Mucosa of rectum (tissue), 2 donors: ENCODE results near the gene KIAA0319L.

ENCODE experiments used
- H3K27ac ChIP-seq, 2 donors: one replicate each; pipeline ENCODE4 v1.7.0; 2013; ENCODE audit warnings: inconsistent platforms in 2 of 2, low read depth in 2 of 2, low read length in 2 of 2
- H3K27me3 ChIP-seq, 2 donors: one replicate each; pipeline ENCODE4 v1.7.0; 2013; ENCODE audit warnings: low read length in 2 of 2; ENCODE audit not compliant: control insufficient read depth in 2 of 2, insufficient read depth in 2 of 2
- H3K36me3 ChIP-seq, 2 donors: one replicate each; pipeline ENCODE4 v1.7.0; 2013; ENCODE audit warnings: low read length in 2 of 2; ENCODE audit not compliant: control insufficient read depth in 2 of 2, insufficient read depth in 2 of 2
- H3K4me1 ChIP-seq, 2 donors: one replicate each; pipeline ENCODE4 v1.7.0; 2013; ENCODE audit warnings: low read length in 2 of 2, mild to moderate bottlenecking in 1 of 2; ENCODE audit not compliant: control insufficient read depth in 2 of 2, insufficient read depth in 2 of 2
- H3K4me3 ChIP-seq, 2 donors: one replicate each; pipeline ENCODE4 v1.7.0; 2013; ENCODE audit warnings: low read length in 2 of 2
- H3K9ac ChIP-seq, 2 donors: one replicate each; pipeline ENCODE4 v1.7.0; 2013; ENCODE audit warnings: low read length in 2 of 2, low read depth in 1 of 2, mild to moderate bottlenecking in 1 of 2
- H3K9me3 ChIP-seq, 2 donors: one replicate each; pipeline ENCODE4 v1.7.0; 2013; ENCODE audit warnings: low read length in 2 of 2; ENCODE audit not compliant: control insufficient read depth in 2 of 2
- donor health status: healthy.
- donor health status: Normal muscosa, but diverticular disease.

KIAA0319L gene

GRCh38 chr1:35537806-35538205, 19.4 kb downstream of the KIAA0319L start:
- H3K27ac ChIP-seq: no peak overlapping the region
- H3K4me1 ChIP-seq: no peaks in the 10 kb centered on the region

GRCh38 chr1:35536556-35537162, 20.5 kb downstream of the KIAA0319L start:
- no peaks in the 10 kb centered on the region for H3K4me1 ChIP-seq
- H3K9me3 ChIP-seq: no peaks in the 10 kb centered on the region
- H3K36me3 ChIP-seq: no peaks in the 10 kb centered on the region
- no peak overlapping the region for H3K4me3 ChIP-seq
- H3K27ac ChIP-seq: no peak overlapping the region
- no peaks in the 10 kb centered on the region for H3K27me3 ChIP-seq
- no peak overlapping the region for H3K9ac ChIP-seq

More at GRCh38 chr1:35537806-35538205, 19.4 kb downstream of the KIAA0319L start:
- Histone ChIP-seq H3K27me3 (no peaks in the 10 kb centered on the region), H3K36me3 (peaks cover 0 to 4% of the 10 kb centered on the region in 2 donors), H3K9ac (no peak overlapping the region), H3K4me3 (no peak overlapping the region), H3K9me3 (no peaks in the 10 kb centered on the region)

GRCh38 chr1:35535243-35535642, 22.0 kb downstream of the KIAA0319L start:
- Histone ChIP-seq H3K9ac (no peak overlapping the region), H3K4me1 (no peaks in the 10 kb centered on the region), H3K9me3 (no peaks in the 10 kb centered on the region), H3K36me3 (peaks cover 9 to 11% of the 10 kb centered on the region in 2 donors), H3K4me3 (no peak overlapping the region), H3K27ac (no peak overlapping the region), H3K27me3 (no peaks in the 10 kb centered on the region)

- H3K9me3 ChIP-seq: no peaks in the 10 kb centered on the region
- H3K4me1 ChIP-seq: no peaks in the 10 kb centered on the region
- H3K27me3 ChIP-seq: no peaks in the 10 kb centered on the region
- H3K36me3 ChIP-seq: peaks cover 9 to 11% of the 10 kb centered on the region in 2 donors
- no peak overlapping the region for H3K4me3 ChIP-seq
- H3K27ac ChIP-seq: no peak overlapping the region
- no peak overlapping the region for H3K9ac ChIP-seq
Measured at GRCh38 chr1:35533586-35533985, 23.6 kb downstream of the KIAA0319L start.

GRCh38 chr1:35532497-35533223, 24.5 kb downstream of the KIAA0319L start:
- H3K9me3 ChIP-seq: no peaks in the 10 kb centered on the region
- H3K4me3 ChIP-seq: no peak overlapping the region
- H3K27ac ChIP-seq: no peak overlapping the region
- no peaks in the 10 kb centered on the region for H3K27me3 ChIP-seq
- peaks cover 9 to 11% of the 10 kb centered on the region in 2 donors for H3K36me3 ChIP-seq
- H3K9ac ChIP-seq: no peak overlapping the region
- no peaks in the 10 kb centered on the region for H3K4me1 ChIP-seq

- Histone ChIP-seq H3K4me1 (no peaks in the 10 kb centered on the region), H3K27me3 (no peaks in the 10 kb centered on the region), H3K27ac (no peak overlapping the region), H3K9me3 (no peaks in the 10 kb centered on the region), H3K9ac (no peak overlapping the region), H3K4me3 (no peak overlapping the region), H3K36me3 (peaks cover 9 to 11% of the 10 kb centered on the region in 2 donors)
Measured at GRCh38 chr1:35531368-35531767, 25.8 kb downstream of the KIAA0319L start.

- H3K4me3 ChIP-seq: no peak overlapping the region
- H3K9ac ChIP-seq: no peak overlapping the region
- peaks cover 9 to 11% of the 10 kb centered on the region in 2 donors for H3K36me3 ChIP-seq
- no peak overlapping the region for H3K27ac ChIP-seq
- H3K9me3 ChIP-seq: no peaks in the 10 kb centered on the region
- no peaks in the 10 kb centered on the region for H3K27me3 ChIP-seq
- H3K4me1 ChIP-seq: no peaks in the 10 kb centered on the region
Measured at GRCh38 chr1:35530946-35531345, 26.3 kb downstream of the KIAA0319L start.

GRCh38 chr1:35530168-35530567, 27.0 kb downstream of the KIAA0319L start:
- no peak overlapping the region for H3K9ac ChIP-seq
- H3K4me1 ChIP-seq: no peaks in the 10 kb centered on the region
- no peaks in the 10 kb centered on the region for H3K27me3 ChIP-seq
- no peak overlapping the region for H3K4me3 ChIP-seq
- H3K27ac ChIP-seq: no peak overlapping the region
- peaks cover 9 to 11% of the 10 kb centered on the region in 2 donors for H3K36me3 ChIP-seq
- H3K9me3 ChIP-seq: no peaks in the 10 kb centered on the region

GRCh38 chr1:35524106-35524505, 33.1 kb downstream of the KIAA0319L start:
- Histone ChIP-seq H3K9me3 (no peaks in the 10 kb centered on the region), H3K4me3 (no peak overlapping the region), H3K36me3 (no peaks in the 10 kb centered on the region), H3K27me3 (no peaks in the 10 kb centered on the region), H3K27ac (no peak overlapping the region), H3K4me1 (no peaks in the 10 kb centered on the region), H3K9ac (no peak overlapping the region)

GRCh38 chr1:35519432-35519831, 37.8 kb downstream of the KIAA0319L start:
- H3K36me3 ChIP-seq: no peaks in the 10 kb centered on the region
- no peak overlapping the region for H3K27ac ChIP-seq
- H3K4me3 ChIP-seq: no peak overlapping the region
- no peaks in the 10 kb centered on the region for H3K4me1 ChIP-seq
- no peaks in the 10 kb centered on the region for H3K27me3 ChIP-seq
- no peak overlapping the region for H3K9ac ChIP-seq
- H3K9me3 ChIP-seq: peaks cover 0 to 2% of the 10 kb centered on the region in 2 donors
